CD14-positive monocyte (primary cell): Measurements from ENCODE around the gene MRPL42. TPM values are rescaled to one million over a fixed set of nuclear protein-coding genes. Genes with fewer than 3 reads are reported as not detected.
"Not testable (repeated sequence)": the region's sequence is repeated elsewhere in the genome, so short reads cannot be mapped to it uniquely, and the experiment has no call there.

Experiments used
- DNase-seq, 3 donors: peaks; one replicate each; pipeline ENCODE4 v3.0.0-alpha.2; 2011 to 2022
- H2AFZ ChIP-seq: 2 replicates; pipeline ENCODE4 v1.6.0; 2012; ENCODE audit warnings: mild to moderate bottlenecking, low read depth, low read length, inconsistent platforms; ENCODE audit not compliant: insufficient read depth, poor library complexity, severe bottlenecking
- H3K27ac ChIP-seq, 2 donors: 1 replicate in 1 of 2; 2 replicates in 1 of 2; pipeline ENCODE4 v1.5.1; 2012 to 2013; ENCODE audit warnings: low read length in 2 of 2, control low read depth in 1 of 2, inconsistent platforms in 1 of 2, low read depth in 1 of 2, mild to moderate bottlenecking in 1 of 2
- H3K27me3 ChIP-seq, 2 donors: one replicate each; pipeline versions ENCODE4 v1.6.0 to v1.6.1; 2011 to 2013; ENCODE audit warnings: low read length in 2 of 2; ENCODE audit not compliant: control insufficient read depth in 2 of 2, insufficient read depth in 2 of 2
- H3K36me3 ChIP-seq, 2 donors: replicated peaks in 1 of 2; 1 replicate in 1 of 2; 2 replicates in 1 of 2; pipeline versions ENCODE4 v1.5.1 to v1.6.1; 2012 to 2013; ENCODE audit warnings: low read length in 2 of 2, control low read depth in 1 of 2, inconsistent platforms in 1 of 2, mild to moderate bottlenecking in 1 of 2; ENCODE audit not compliant: insufficient read depth in 2 of 2, control insufficient read depth in 1 of 2
- H3K4me1 ChIP-seq, 2 donors: 1 replicate in 1 of 2; 2 replicates in 1 of 2; pipeline versions ENCODE4 v1.5.1 to v1.6.1; 2012 to 2013; ENCODE audit warnings: low read length in 2 of 2, control low read depth in 1 of 2, inconsistent platforms in 1 of 2, mild to moderate bottlenecking in 1 of 2, moderate library complexity in 1 of 2; ENCODE audit not compliant: insufficient read depth in 2 of 2, control insufficient read depth in 1 of 2
- H3K4me2 ChIP-seq: replicated peaks from 2 replicates; pipeline ENCODE3; 2012; ENCODE audit warnings: low read length, moderate library complexity, mild to moderate bottlenecking; ENCODE audit not compliant: poor library complexity, severe bottlenecking; ENCODE audit errors: extremely low read depth
- H3K4me3 ChIP-seq, 3 experiments: fragments of 200-600 bp in 1 of 3; sonication (generic) in 1 of 3; replicated peaks in 1 of 3; 1 replicate in 2 of 3; 2 replicates in 1 of 3; pipeline ENCODE4 v1.5.1; 2011 to 2013; ENCODE audit warnings: low read length in 3 of 3, mild to moderate bottlenecking in 3 of 3, control low read depth in 2 of 3, low read depth in 2 of 3, inconsistent platforms in 1 of 3, moderate library complexity in 1 of 3
- H3K79me2 ChIP-seq: 2 replicates; pipeline ENCODE4 v1.6.0; 2012; ENCODE audit warnings: mild to moderate bottlenecking, control low read depth, inconsistent platforms, low read length, moderate library complexity; ENCODE audit not compliant: insufficient read depth
- H3K9ac ChIP-seq: 2 replicates; pipeline ENCODE4 v1.6.0; 2017; ENCODE audit warnings: low read length, mild to moderate bottlenecking; ENCODE audit not compliant: insufficient read depth, poor library complexity, severe bottlenecking
- H3K9me3 ChIP-seq, 2 donors: replicated peaks in 1 of 2; 1 replicate in 1 of 2; 2 replicates in 1 of 2; pipeline versions ENCODE4 v1.5.1 to v1.6.1; 2012 to 2013; ENCODE audit warnings: low read length in 2 of 2, control low read depth in 1 of 2; ENCODE audit not compliant: control insufficient read depth in 1 of 2, insufficient read depth in 1 of 2
- H4K20me1 ChIP-seq: 2 replicates; pipeline ENCODE4 v1.6.0; 2012; ENCODE audit warnings: mild to moderate bottlenecking, low read length, control low read depth, moderate library complexity; ENCODE audit not compliant: insufficient read depth
- H3K27ac Mint-ChIP-seq, 7 donors: one replicate each; pipeline ENCODE4 v1.8.0; 2020; ENCODE audit warnings: mild to moderate bottlenecking in 7 of 7, mixed read lengths in 7 of 7, moderate library complexity in 6 of 7, inconsistent platforms in 2 of 7
- H3K27me3 Mint-ChIP-seq, 3 donors: one replicate each; pipeline ENCODE4 v1.8.0; 2021 to 2022; ENCODE audit warnings: low read depth in 3 of 3, mild to moderate bottlenecking in 3 of 3, mixed read lengths in 3 of 3, moderate library complexity in 3 of 3, inconsistent platforms in 1 of 3
- H3K36me3 Mint-ChIP-seq, 2 donors: one replicate each; pipeline ENCODE4 v1.8.0; 2020; ENCODE audit warnings: mixed read lengths in 2 of 2, inconsistent platforms in 1 of 2, mild to moderate bottlenecking in 1 of 2
- H3K4me1 Mint-ChIP-seq: one replicate; pipeline ENCODE4 v1.8.0; 2020; ENCODE audit warnings: mild to moderate bottlenecking, mixed read lengths
- H3K4me3 Mint-ChIP-seq, 2 donors: one replicate each; pipeline ENCODE4 v1.8.0; 2020; ENCODE audit warnings: mild to moderate bottlenecking in 2 of 2, mixed read lengths in 2 of 2, moderate library complexity in 1 of 2
- H3K9me3 Mint-ChIP-seq, 7 donors: one replicate each; pipeline ENCODE4 v1.8.0; 2020 to 2022; ENCODE audit warnings: mixed read lengths in 7 of 7, mild to moderate bottlenecking in 6 of 7, moderate library complexity in 6 of 7, inconsistent platforms in 2 of 7
- WGBS: methylation state at CpG from one replicate; pipeline ENCODE4 v1.1.5; 2013; ENCODE audit warnings: missing lambda C conversion rate; ENCODE audit not compliant: insufficient coverage; 5-methylcytosine and 5-hydroxymethylcytosine counted together
- intact Hi-C, 2 donors: fragments of 100-400 bp; cut with micrococcal nuclease; formaldehyde crosslinking; loops; one replicate each; pipeline versions ENCODE4 v1.15.0 to v1.15.1; 2023
- polyA plus RNA-seq, 3 donors: library from polyadenylated mRNA; depleted of rRNA in 1 of 3; unstranded in 2 of 3; stranded (reverse) in 1 of 3; fragments of 300-500 nt in 2 of 3; fragments of >200 nt in 1 of 3; fragmentation: Illumina TruSeq in 2 of 3; gene quantifications; 1 replicate in 2 of 3; 2 replicates in 1 of 3; pipeline ENCODE4 v1.2.3, GENCODE V29; 2012 to 2021
- TF ChIP-seq, protein P1 (sequence below): fragments of 200-600 bp; IDR thresholded peaks from one replicate; pipeline ENCODE4 v1.8.0; 2022; ENCODE audit warnings: antibody characterized with exemption, mild to moderate bottlenecking

Gene MRPL42
- polyA plus RNA-seq, 3 donors: 15.7 to 68.3 (median 62.8) TPM

DNA sequence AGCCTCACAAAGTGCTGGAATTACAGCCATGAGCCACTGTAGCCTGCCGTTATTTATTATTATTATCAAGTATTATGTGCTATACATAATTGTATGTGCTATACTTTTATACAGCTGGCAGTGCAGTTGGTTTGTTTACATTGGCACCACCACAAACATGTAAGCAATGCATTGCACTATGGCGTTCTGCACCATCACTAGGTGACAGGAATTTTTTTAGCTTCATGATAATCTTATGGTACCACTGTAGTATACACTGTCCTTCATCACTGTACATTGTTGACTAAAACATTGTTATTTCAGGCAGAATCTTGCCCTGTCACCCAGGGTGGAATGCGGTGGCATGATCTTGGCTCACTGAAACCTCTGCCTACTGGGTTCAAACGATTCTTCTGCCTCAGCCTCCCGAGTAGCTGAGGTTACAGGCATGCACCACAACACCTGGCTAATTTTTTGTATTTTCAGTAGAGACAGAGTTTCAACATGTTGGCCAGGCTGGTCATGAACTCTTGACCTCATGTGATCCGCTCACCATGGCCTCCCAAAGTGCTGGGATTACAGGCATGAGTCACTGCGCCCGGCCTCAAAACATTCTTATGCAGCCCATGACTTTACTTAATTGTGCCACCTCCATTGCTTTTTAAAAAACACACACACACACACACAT lies 17.1 kb downstream of the MRPL42 start:
- Histone ChIP-seq H3K9ac (no peak overlapping the region), H3K36me3 (peaks cover 75 to 83% of the 10 kb centered on the region in 2 donors), H4K20me1 (no peaks in the 10 kb centered on the region), H3K27ac (no peak overlapping the region), H3K4me2 (no peak overlapping the region), H3K79me2 (no peaks in the 10 kb centered on the region), H3K4me1 (no peaks in the 10 kb centered on the region), H3K4me3 (no peak overlapping the region), H2AFZ (no peak overlapping the region), H3K9me3 (no peaks in the 10 kb centered on the region), H3K27me3 (no peaks in the 10 kb centered on the region)
- H3K27ac Mint-ChIP-seq: no peak overlapping the region
- peaks cover 43 to 44% of the 10 kb centered on the region in 2 donors for H3K36me3 Mint-ChIP-seq
- intact Hi-C loops: no loop called here
- TF ChIP-seq, protein P1, sequence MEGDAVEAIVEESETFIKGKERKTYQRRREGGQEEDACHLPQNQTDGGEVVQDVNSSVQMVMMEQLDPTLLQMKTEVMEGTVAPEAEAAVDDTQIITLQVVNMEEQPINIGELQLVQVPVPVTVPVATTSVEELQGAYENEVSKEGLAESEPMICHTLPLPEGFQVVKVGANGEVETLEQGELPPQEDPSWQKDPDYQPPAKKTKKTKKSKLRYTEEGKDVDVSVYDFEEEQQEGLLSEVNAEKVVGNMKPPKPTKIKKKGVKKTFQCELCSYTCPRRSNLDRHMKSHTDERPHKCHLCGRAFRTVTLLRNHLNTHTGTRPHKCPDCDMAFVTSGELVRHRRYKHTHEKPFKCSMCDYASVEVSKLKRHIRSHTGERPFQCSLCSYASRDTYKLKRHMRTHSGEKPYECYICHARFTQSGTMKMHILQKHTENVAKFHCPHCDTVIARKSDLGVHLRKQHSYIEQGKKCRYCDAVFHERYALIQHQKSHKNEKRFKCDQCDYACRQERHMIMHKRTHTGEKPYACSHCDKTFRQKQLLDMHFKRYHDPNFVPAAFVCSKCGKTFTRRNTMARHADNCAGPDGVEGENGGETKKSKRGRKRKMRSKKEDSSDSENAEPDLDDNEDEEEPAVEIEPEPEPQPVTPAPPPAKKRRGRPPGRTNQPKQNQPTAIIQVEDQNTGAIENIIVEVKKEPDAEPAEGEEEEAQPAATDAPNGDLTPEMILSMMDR: no peak
- no peak overlapping the region for H3K4me3 Mint-ChIP-seq
- H3K4me1 Mint-ChIP-seq: peaks cover 1% of the 10 kb centered on the region
- no peak for DNase-seq
- 95% methylated on average over 4 of the region's 8 CpGs for WGBS
- H3K27me3 Mint-ChIP-seq: peaks cover 0 to 2% (median 0%) of the 10 kb centered on the region in 3 donors
- H3K9me3 Mint-ChIP-seq: peaks cover 0 to 4% (median 0%) of the 10 kb centered on the region in 7 donors

DNA sequence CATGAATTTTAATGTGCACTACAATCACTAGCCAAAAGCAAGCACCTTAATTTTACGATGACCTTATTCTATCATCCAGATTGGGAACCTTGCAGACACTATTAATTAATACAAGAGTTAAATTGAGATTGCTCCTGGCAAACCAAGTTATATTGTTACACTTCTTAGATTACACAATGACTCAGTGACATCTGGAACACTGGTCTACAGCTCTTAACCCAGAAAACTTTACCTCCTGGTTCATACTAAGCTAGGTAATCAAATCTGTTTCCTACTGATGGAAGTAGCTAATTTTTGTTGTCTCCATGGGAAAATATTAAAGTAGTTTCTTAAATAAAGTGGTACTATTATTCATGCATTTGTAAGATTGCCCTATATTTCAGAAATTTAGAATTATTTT lies 25.5 kb downstream of the MRPL42 start:
- H3K9me3 Mint-ChIP-seq, H3K79me2 ChIP-seq, H3K9ac ChIP-seq, H3K27me3 Mint-ChIP-seq, H3K4me2 ChIP-seq, H4K20me1 ChIP-seq, H3K27ac ChIP-seq, H3K27me3 ChIP-seq, DNase-seq, H2AFZ ChIP-seq, H3K4me3 Mint-ChIP-seq, intact Hi-C loops, H3K9me3 ChIP-seq, H3K4me1 Mint-ChIP-seq, H3K4me3 ChIP-seq, H3K4me1 ChIP-seq, H3K27ac Mint-ChIP-seq: not testable (repeated sequence)
- peaks cover 59 to 71% of the 10 kb centered on the region in 2 donors for H3K36me3 ChIP-seq
- no CpG with 5 or more reads among the region's 1 CpG for WGBS
- H3K36me3 Mint-ChIP-seq: peaks cover 59 to 74% of the 10 kb centered on the region in 2 donors
